NAMALWA (cell line): Measurements from ENCODE around the gene CBLN1.

Experiments used
- DNase-seq: peaks from one replicate; pipeline ENCODE4 v3.0.0-alpha.2; 2015; ENCODE audit warnings: low spot score

The CBLN1 gene

GRCh38 chr16:49281480-49281842 is at the start of gene CBLN1:
Gene CBLN1, minus strand, starts transcription at chr16:49281838. Its CDS starts 373 bp downstream, at chr16:49281465.
- DNase-seq = no peak

GRCh38 chr16:49330562-49331201 is 49.0 kb upstream of the CBLN1 start:
- no peak for DNase-seq

GRCh38 chr16:49328325-49328724 is 46.7 kb upstream of the CBLN1 start:
- no peak for DNase-seq

- no peak for DNase-seq
These were observed 45.8 kb upstream of the CBLN1 start for GRCh38 chr16:49327466-49327865.

- DNase-seq = no peak
These were observed 43.1 kb upstream of the CBLN1 start for GRCh38 chr16:49324703-49325102.

- no peak for DNase-seq
These were observed 34.0 kb upstream of the CBLN1 start for GRCh38 chr16:49315602-49316001.

GRCh38 chr16:49312389-49312985 is 30.8 kb upstream of the CBLN1 start:
- DNase-seq = no peak

GRCh38 chr16:49311823-49312222 is 30.2 kb upstream of the CBLN1 start:
- DNase-seq = no peak

- DNase-seq = no peak
These were observed 25.5 kb upstream of the CBLN1 start for GRCh38 chr16:49307176-49307575.

- no peak for DNase-seq
These were observed 23.8 kb upstream of the CBLN1 start for GRCh38 chr16:49305406-49305805.

GRCh38 chr16:49292413-49292812 is 10.8 kb upstream of the CBLN1 start:
- DNase-seq = no peak

- DNase-seq = no peak
These were observed 5.9 kb upstream of the CBLN1 start for GRCh38 chr16:49287572-49287971.

- DNase-seq = no peak
These were observed 3.3 kb upstream of the CBLN1 start for GRCh38 chr16:49284962-49285361.

GRCh38 chr16:49283376-49284049 is 1.9 kb upstream of the CBLN1 start:
- no peak for DNase-seq

GRCh38 chr16:49282690-49283375 is 1.2 kb upstream of the CBLN1 start:
- no peak for DNase-seq

- no peak for DNase-seq
These were observed 405 bp upstream of the CBLN1 start for GRCh38 chr16:49281843-49282642.

- DNase-seq = no peak
These were observed 732 bp downstream of the CBLN1 start for GRCh38 chr16:49280841-49281371.

GRCh38 chr16:49280105-49280741 is 1.4 kb downstream of the CBLN1 start:
- no peak for DNase-seq

- DNase-seq = no peak
These were observed 2.5 kb downstream of the CBLN1 start for GRCh38 chr16:49278944-49279725.

GRCh38 chr16:49278567-49278827 is 3.1 kb downstream of the CBLN1 start:
- DNase-seq = no peak
